ENCODE data around the gene TRHDE. TPM values are rescaled to one million over a fixed set of nuclear protein-coding genes. Genes with fewer than 3 reads are reported as not detected.
A peak's percentile ranks its signal among the peaks of the same experiment; 100 is the strongest.
"Not testable (repeated sequence)": the region's sequence is repeated elsewhere in the genome, so short reads cannot be mapped to it uniquely, and the experiment has no call there.

TRHDE gene
- total RNA-seq, 1 donor from 2014 or later, result 26.9 TPM

- H3K4me3 ChIP-seq (ENCODE audit: low read depth, low read length), result no peak overlapping the region
- no peak for TF ChIP-seq CTCF (conservative IDR thresholded peaks at IDR 0.05; ENCODE audit: low read depth, low read length)
- no peak for DNase-seq (ENCODE audit: low read depth)
Measured at GRCh38 chr12:72618764-72619163, 346.6 kb downstream of the TRHDE start.

GRCh38 chr12:72622556-72622955 is 350.4 kb downstream of the TRHDE start:
- H3K4me3 ChIP-seq (ENCODE audit: low read depth, low read length), result no peak overlapping the region
- DNase-seq (ENCODE audit: low read depth), result peak; percentile 52
- TF ChIP-seq CTCF (conservative IDR thresholded peaks at IDR 0.05; ENCODE audit: low read depth, low read length), result no peak

- H3K4me3 ChIP-seq (ENCODE audit: low read depth, low read length), result no peak overlapping the region
- no peak for TF ChIP-seq CTCF (conservative IDR thresholded peaks at IDR 0.05; ENCODE audit: low read depth, low read length)
- DNase-seq (ENCODE audit: low read depth), result no peak
Measured at GRCh38 chr12:72631926-72632685, 359.9 kb downstream of the TRHDE start.

GRCh38 chr12:72642706-72643105 is 370.5 kb downstream of the TRHDE start:
- TF ChIP-seq CTCF (conservative IDR thresholded peaks at IDR 0.05; ENCODE audit: low read depth, low read length), result no peak
- no peak for DNase-seq (ENCODE audit: low read depth)
- no peak overlapping the region for H3K4me3 ChIP-seq (ENCODE audit: low read depth, low read length)

- no peak overlapping the region for H3K4me3 ChIP-seq (ENCODE audit: low read depth, low read length)
- TF ChIP-seq CTCF (conservative IDR thresholded peaks at IDR 0.05; ENCODE audit: low read depth, low read length), result no peak
Measured at GRCh38 chr12:72647139-72647538, 375.0 kb downstream of the TRHDE start.

GRCh38 chr12:72658615-72659014 is 386.4 kb downstream of the TRHDE start:
- no peak for TF ChIP-seq CTCF (conservative IDR thresholded peaks at IDR 0.05; ENCODE audit: low read depth, low read length)
- H3K4me3 ChIP-seq (ENCODE audit: low read depth, low read length), result no peak overlapping the region
- no peak for DNase-seq (ENCODE audit: low read depth)

More at GRCh38 chr12:72647139-72647538, 375.0 kb downstream of the TRHDE start:
- no peak for DNase-seq (ENCODE audit: low read depth)

GRCh38 chr12:72660174-72660573 is 388.0 kb downstream of the TRHDE start:
- not testable (repeated sequence) for H3K4me3 ChIP-seq (ENCODE audit: low read depth, low read length); DNase-seq (ENCODE audit: low read depth)
